Measurements from ENCODE around the gene APBA2.

APBA2 gene

GRCh38 chr15:28948036-28948435 is 62.3 kb downstream of the APBA2 start:
- Histone ChIP-seq H3K9me3 (ENCODE audit: insufficient read depth, low read length, severe bottlenecking) (no peaks in the 10 kb centered on the region), H3K27me3 (ENCODE audit: insufficient read depth, low read length, poor library complexity) (no peaks in the 10 kb centered on the region), H3K4me2 (ENCODE audit: insufficient read depth, low read length) (no peak overlapping the region), H2AFZ (ENCODE audit: low read depth, low read length) (no peak overlapping the region), H3K4me1 (ENCODE audit: insufficient read depth, low read length) (peaks cover 11% of the 10 kb centered on the region), H4K20me1 (ENCODE audit: insufficient read depth, low read length) (no peaks in the 10 kb centered on the region), H3K79me2 (ENCODE audit: insufficient read depth, low read length) (no peaks in the 10 kb centered on the region), H3K4me3 (ENCODE audit: low read depth in 1 of 2, low read length in 2 of 2) (no peak overlapping the region), H3K36me3 (ENCODE audit: insufficient read depth, low read length) (no peaks in the 10 kb centered on the region), H3K27ac (ENCODE audit: low read length) (no peak overlapping the region), H3K9ac (ENCODE audit: low read depth, low read length) (no peak overlapping the region)
- DNase-seq (no peak), ATAC-seq (ENCODE audit: insufficient read depth, low read depth) (no peak)
- TF ChIP-seq EZH2 (IDR thresholded peaks at IDR 0.05; ENCODE audit: borderline replicate concordance, low read depth, low read length, severe bottlenecking), result no peak
- TF ChIP-seq CTCF (IDR thresholded peaks at IDR 0.05; ENCODE audit: borderline replicate concordance, extremely low read depth, low read length, poor library complexity, severe bottlenecking), result no peak

- H3K9me3 ChIP-seq (ENCODE audit: insufficient read depth, low read length, severe bottlenecking), result no peaks in the 10 kb centered on the region
These were observed 65.1 kb downstream of the APBA2 start for GRCh38 chr15:28950916-28951315.

DNA sequence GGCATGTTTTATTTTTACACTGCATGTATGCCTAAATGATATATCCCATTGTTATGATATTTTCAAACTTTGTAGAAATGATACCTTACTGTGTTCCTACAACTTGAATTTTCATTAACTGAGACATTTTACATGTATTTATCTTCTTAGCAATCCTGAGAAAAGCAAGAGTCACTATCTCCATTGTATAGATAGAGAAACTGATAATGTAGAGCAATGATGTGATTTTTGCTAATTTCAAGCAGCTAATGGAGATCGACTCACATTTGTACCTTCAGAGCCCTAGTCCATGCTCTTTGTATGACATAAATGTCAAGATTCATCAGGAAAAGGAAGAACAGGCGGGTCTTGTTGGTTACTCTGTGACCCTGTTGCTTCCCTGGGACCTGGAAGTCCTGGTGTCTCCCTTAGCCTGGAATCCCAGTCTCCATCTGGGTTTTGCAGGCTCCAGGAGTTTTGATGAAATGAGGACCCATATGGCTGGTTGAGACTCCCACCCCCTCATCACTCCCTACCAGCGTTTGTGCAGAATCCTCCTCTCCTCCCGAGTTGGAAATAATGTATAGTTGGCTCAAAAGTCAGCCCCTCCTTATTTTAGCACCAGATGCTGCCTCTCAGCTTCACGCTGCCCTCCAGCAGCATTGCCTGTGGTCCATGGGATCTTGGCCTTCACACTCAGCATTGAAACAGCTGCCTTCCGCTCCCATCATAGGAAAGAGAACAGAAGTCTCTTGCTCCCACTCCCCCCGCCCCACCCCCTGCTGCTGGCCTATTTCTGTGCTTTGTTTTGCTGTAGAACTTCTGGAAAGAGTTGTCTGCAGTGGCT is 67.1 kb downstream of the APBA2 start:
- ATAC-seq (ENCODE audit: insufficient read depth, low read depth), result no peak
- Histone ChIP-seq H3K36me3 (ENCODE audit: insufficient read depth, low read length) (no peaks in the 10 kb centered on the region), H3K9ac (ENCODE audit: low read depth, low read length) (no peak overlapping the region), H3K9me3 (ENCODE audit: insufficient read depth, low read length, severe bottlenecking) (no peaks in the 10 kb centered on the region), H2AFZ (ENCODE audit: low read depth, low read length) (no peak overlapping the region), H3K4me3 (ENCODE audit: low read depth in 1 of 2, low read length in 2 of 2) (no peak overlapping the region), H4K20me1 (ENCODE audit: insufficient read depth, low read length) (peaks cover 4% of the 10 kb centered on the region; the same call in 1 of the 2 replicates), H3K27ac (ENCODE audit: low read length) (no peak overlapping the region), H3K4me1 (ENCODE audit: insufficient read depth, low read length) (peaks cover 19% of the 10 kb centered on the region), H3K4me2 (ENCODE audit: insufficient read depth, low read length) (no peak overlapping the region), H3K27me3 (ENCODE audit: insufficient read depth, low read length, poor library complexity) (peaks cover 3% of the 10 kb centered on the region), H3K79me2 (ENCODE audit: insufficient read depth, low read length) (no peaks in the 10 kb centered on the region)
- TF ChIP-seq EZH2 (IDR thresholded peaks at IDR 0.05; ENCODE audit: borderline replicate concordance, low read depth, low read length, severe bottlenecking), result no peak
- no peak for TF ChIP-seq CTCF (IDR thresholded peaks at IDR 0.05; ENCODE audit: borderline replicate concordance, extremely low read depth, low read length, poor library complexity, severe bottlenecking)
- DNase-seq, result no peak

More at GRCh38 chr15:28950916-28951315, 65.1 kb downstream of the APBA2 start:
- Histone ChIP-seq H3K9ac (ENCODE audit: low read depth, low read length) (no peak overlapping the region), H3K4me1 (ENCODE audit: insufficient read depth, low read length) (peaks cover 19% of the 10 kb centered on the region), H3K27ac (ENCODE audit: low read length) (no peak overlapping the region), H3K4me2 (ENCODE audit: insufficient read depth, low read length) (no peak overlapping the region), H4K20me1 (ENCODE audit: insufficient read depth, low read length) (peaks cover 4% of the 10 kb centered on the region; the same call in 1 of the 2 replicates), H3K27me3 (ENCODE audit: insufficient read depth, low read length, poor library complexity) (peaks cover 3% of the 10 kb centered on the region), H3K79me2 (ENCODE audit: insufficient read depth, low read length) (no peaks in the 10 kb centered on the region), H3K4me3 (ENCODE audit: low read depth in 1 of 2, low read length in 2 of 2) (no peak overlapping the region), H3K36me3 (ENCODE audit: insufficient read depth, low read length) (no peaks in the 10 kb centered on the region), H2AFZ (ENCODE audit: low read depth, low read length) (no peak overlapping the region)
- ATAC-seq (ENCODE audit: insufficient read depth, low read depth) (no peak), DNase-seq (no peak)
- TF ChIP-seq EZH2 (IDR thresholded peaks at IDR 0.05; ENCODE audit: borderline replicate concordance, low read depth, low read length, severe bottlenecking) (no peak), CTCF (IDR thresholded peaks at IDR 0.05; ENCODE audit: borderline replicate concordance, extremely low read depth, low read length, poor library complexity, severe bottlenecking) (no peak)

Measured in DND-41 (cell line).